Colonic mucosa (tissue), 4 donors: ENCODE results near the gene KLK6. TPM values are rescaled to one million over a fixed set of nuclear protein-coding genes. Genes with fewer than 3 reads are reported as not detected.
A peak's percentile ranks its signal among the peaks of the same experiment; 100 is the strongest.

Source experiments
- DNase-seq: peaks from one replicate; pipeline ENCODE4 v3.0.0-alpha.2; 2020
- H3K27ac ChIP-seq: fragments of 200-600 bp; one replicate; pipeline ENCODE4 v1.8.0; 2021
- H3K27me3 ChIP-seq: fragments of 200-600 bp; one replicate; pipeline ENCODE4 v1.8.0; 2021
- H3K36me3 ChIP-seq: fragments of 200-600 bp; one replicate; pipeline ENCODE4 v1.8.0; 2021
- H3K4me1 ChIP-seq: fragments of 200-600 bp; one replicate; pipeline ENCODE4 v1.8.0; 2021; ENCODE audit warnings: mild to moderate bottlenecking
- H3K4me3 ChIP-seq: fragments of 200-600 bp; one replicate; pipeline ENCODE4 v1.8.0; 2021
- H3K9ac ChIP-seq, 2 donors: one replicate each; pipeline ENCODE4 v1.7.0; 2013; ENCODE audit warnings: control low read depth in 2 of 2, low read depth in 2 of 2, low read length in 2 of 2
- H3K9me3 ChIP-seq: fragments of 200-600 bp; one replicate; pipeline ENCODE4 v1.8.0; 2021
- CTCF ChIP-seq: fragments of 200-600 bp; IDR thresholded peaks from one replicate; pipeline ENCODE4 v1.8.0; 2022; ENCODE audit warnings: antibody characterized with exemption, mild to moderate bottlenecking
- intact Hi-C: fragments of 100-400 bp; cut with DNase I; formaldehyde crosslinking; loops from one replicate; pipeline ENCODE4 v1.14.1; 2022
- total RNA-seq, 2 donors: library from RNA; stranded (reverse); fragmentation: NEBNext Ultra II Directional in 1 of 2; extraction: Animal tissue kit (Norgen Biotek cat#: 25700) in 1 of 2; gene quantifications; one replicate each; pipeline ENCODE4 v1.2.1, GENCODE V29; 2021
- donor health status: healthy.
- donor health status: DM: no; HTN: no; CAD: no.
- donor health status: DM: no; HTN: no; CAD: no.

KLK6 gene
- not detected for total RNA-seq

GRCh38 chr19:50969413-50969760 lies at the start of gene KLK6:
Gene KLK6, minus strand, starts transcription at chr19:50969591. Its CDS starts 1,487 bp downstream, at chr19:50968104.
- DNase-seq = no peak

GRCh38 chr19:51018745-51019543 lies 49.6 kb upstream of the KLK6 start:
- no peak overlapping the region for H3K9ac ChIP-seq
- peak overlapping the region; percentile 2 for H3K4me3 ChIP-seq
- intact Hi-C loops = no loop called here
- peaks cover 7% of the 10 kb centered on the region for H3K4me1 ChIP-seq
- H3K36me3 ChIP-seq = no peaks in the 10 kb centered on the region
- TF ChIP-seq CTCF = no peak
- H3K27ac ChIP-seq = no peak overlapping the region
- H3K9me3 ChIP-seq = no peaks in the 10 kb centered on the region
- peaks cover 26% of the 10 kb centered on the region for H3K27me3 ChIP-seq
- no peak for DNase-seq

More at GRCh38 chr19:50969413-50969760, at the start of gene KLK6:
- Histone ChIP-seq H3K4me3 (no peak within 1 kb of the TSS), H3K27ac (no peak within 1 kb of the TSS), H3K27me3 (no peaks in the 10 kb centered on the region), H3K9ac (no peak within 1 kb of the TSS), H3K36me3 (no peaks in the 10 kb centered on the region), H3K9me3 (no peaks in the 10 kb centered on the region), H3K4me1 (no peaks in the 10 kb centered on the region)
- no peak for TF ChIP-seq CTCF
- intact Hi-C loops = no loop called here

GRCh38 chr19:51016798-51017683 lies 47.6 kb upstream of the KLK6 start:
- peaks cover 7% of the 10 kb centered on the region for H3K4me1 ChIP-seq
- H3K4me3 ChIP-seq = no peak overlapping the region
- H3K9me3 ChIP-seq = no peaks in the 10 kb centered on the region
- TF ChIP-seq CTCF = peak; percentile 59
- DNase-seq = no peak
- H3K36me3 ChIP-seq = no peaks in the 10 kb centered on the region
- no peak overlapping the region for H3K27ac ChIP-seq
- H3K27me3 ChIP-seq = peaks cover 26% of the 10 kb centered on the region
- H3K9ac ChIP-seq = no peak overlapping the region
- intact Hi-C loops = no loop called here

- no peak overlapping the region for H3K9ac ChIP-seq
- no peaks in the 10 kb centered on the region for H3K36me3 ChIP-seq
- no peak overlapping the region for H3K4me3 ChIP-seq
- intact Hi-C loops = no loop called here
- H3K27me3 ChIP-seq = peaks cover 26% of the 10 kb centered on the region
- no peak for DNase-seq
- TF ChIP-seq CTCF = no peak
- peaks cover 7% of the 10 kb centered on the region for H3K4me1 ChIP-seq
- no peak overlapping the region for H3K27ac ChIP-seq
- H3K9me3 ChIP-seq = no peaks in the 10 kb centered on the region
Observed at GRCh38 chr19:51015691-51016267, 46.4 kb upstream of the KLK6 start.

- peaks cover 23% of the 10 kb centered on the region for H3K27me3 ChIP-seq
- H3K36me3 ChIP-seq = no peaks in the 10 kb centered on the region
- H3K4me1 ChIP-seq = peaks cover 4% of the 10 kb centered on the region
- H3K27ac ChIP-seq = no peak overlapping the region
- TF ChIP-seq CTCF = no peak
- intact Hi-C loops = no loop called here
- no peak overlapping the region for H3K9ac ChIP-seq
- H3K4me3 ChIP-seq = no peak overlapping the region
- no peaks in the 10 kb centered on the region for H3K9me3 ChIP-seq
- DNase-seq = no peak
Observed at GRCh38 chr19:51014242-51014641, 44.9 kb upstream of the KLK6 start.
